Astrocyte of the cerebellum (primary cell): ENCODE measurements around the gene FOXN1.

Source experiments
- DNase-seq: peaks from one replicate; pipeline ENCODE4 v3.0.0-alpha.2; 2011; ENCODE audit warnings: low read depth
- H3K4me3 ChIP-seq: 2 replicates; pipeline ENCODE4 v1.5.1; 2011; ENCODE audit warnings: mild to moderate bottlenecking, low read depth, low read length, moderate library complexity
- in situ Hi-C: cut with HindIII; loops from 2 replicates; pipeline ENCODE4 v1.10.0; 2017; ENCODE audit warnings: low sequenced_read_pairs
- TF ChIP-seq, protein P1 (sequence below): IDR thresholded peaks from 2 replicates; pipeline ENCODE4 v1.5.1; 2012; ENCODE audit warnings: low read length, low read depth, moderate library complexity, mild to moderate bottlenecking; ENCODE audit errors: missing control alignments

FOXN1 gene

DNA sequence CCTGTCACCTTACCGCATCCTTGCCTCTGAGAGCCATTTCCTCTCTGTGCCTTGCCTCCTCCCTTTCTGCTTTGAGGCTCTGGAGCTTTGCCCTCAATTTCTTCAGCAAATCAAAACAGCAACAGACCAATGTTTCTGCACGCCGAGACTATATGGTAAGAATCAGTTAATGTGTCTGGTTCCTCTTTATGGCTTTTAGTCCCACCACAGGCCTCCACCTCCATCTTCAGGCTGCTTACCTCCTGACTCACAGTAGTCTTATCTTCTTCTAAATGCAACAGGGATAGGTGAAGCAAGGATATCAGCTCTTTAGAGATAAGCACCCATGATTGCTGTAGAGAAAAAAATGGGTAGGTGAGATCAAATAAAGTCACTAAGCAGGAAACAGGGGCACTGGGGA, 79.7 kb downstream of the FOXN1 start:
- in situ Hi-C loops, result no loop called here
- H3K4me3 ChIP-seq, result no peak overlapping the region
- DNase-seq, result no peak
- TF ChIP-seq, protein P1, sequence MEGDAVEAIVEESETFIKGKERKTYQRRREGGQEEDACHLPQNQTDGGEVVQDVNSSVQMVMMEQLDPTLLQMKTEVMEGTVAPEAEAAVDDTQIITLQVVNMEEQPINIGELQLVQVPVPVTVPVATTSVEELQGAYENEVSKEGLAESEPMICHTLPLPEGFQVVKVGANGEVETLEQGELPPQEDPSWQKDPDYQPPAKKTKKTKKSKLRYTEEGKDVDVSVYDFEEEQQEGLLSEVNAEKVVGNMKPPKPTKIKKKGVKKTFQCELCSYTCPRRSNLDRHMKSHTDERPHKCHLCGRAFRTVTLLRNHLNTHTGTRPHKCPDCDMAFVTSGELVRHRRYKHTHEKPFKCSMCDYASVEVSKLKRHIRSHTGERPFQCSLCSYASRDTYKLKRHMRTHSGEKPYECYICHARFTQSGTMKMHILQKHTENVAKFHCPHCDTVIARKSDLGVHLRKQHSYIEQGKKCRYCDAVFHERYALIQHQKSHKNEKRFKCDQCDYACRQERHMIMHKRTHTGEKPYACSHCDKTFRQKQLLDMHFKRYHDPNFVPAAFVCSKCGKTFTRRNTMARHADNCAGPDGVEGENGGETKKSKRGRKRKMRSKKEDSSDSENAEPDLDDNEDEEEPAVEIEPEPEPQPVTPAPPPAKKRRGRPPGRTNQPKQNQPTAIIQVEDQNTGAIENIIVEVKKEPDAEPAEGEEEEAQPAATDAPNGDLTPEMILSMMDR, result no peak
